Calu3 (cell line): ENCODE measurements around the gene OXER1. TPM values are rescaled to one million over a fixed set of nuclear protein-coding genes. Genes with fewer than 3 reads are reported as not detected.
A peak's percentile ranks its signal among the peaks of the same experiment; 100 is the strongest.

ENCODE experiments used
- BruUV-seq: library from RNA; stranded (reverse); fragments of 400-500 nt; replicated peaks from 2 replicates; lab custom pipeline; 2021; lab: Mats Ljungman, UMichigan
- CTCF ChIA-PET: fragments of 300-600 bp; sonication (Branson Sonifier 250); formaldehyde crosslinking; loops from one replicate; lab custom pipeline; 2022; ENCODE audit warnings: antibody characterized with exemption; lab: Charles Lee
- DNase-seq: peaks from one replicate; pipeline ENCODE4 v3.0.0; 2022
- H3K27ac Mint-ChIP-seq: one replicate; pipeline ENCODE4 v1.8.0; 2022; ENCODE audit warnings: mixed read lengths; ENCODE audit not compliant: unreplicated experiment
- H3K27me3 Mint-ChIP-seq: one replicate; pipeline ENCODE4 v1.8.0; 2022; ENCODE audit warnings: mixed read lengths; ENCODE audit not compliant: unreplicated experiment
- H3K36me3 Mint-ChIP-seq: one replicate; pipeline ENCODE4 v1.8.0; 2022; ENCODE audit warnings: mild to moderate bottlenecking, moderate library complexity, mixed read lengths; ENCODE audit not compliant: insufficient read depth, unreplicated experiment
- H3K4me1 Mint-ChIP-seq: one replicate; pipeline ENCODE4 v1.8.0; 2022; ENCODE audit warnings: mild to moderate bottlenecking, low read depth, mixed read lengths; ENCODE audit not compliant: unreplicated experiment
- H3K4me3 Mint-ChIP-seq: one replicate; pipeline ENCODE4 v1.8.0; 2022; ENCODE audit warnings: mild to moderate bottlenecking, low read depth, moderate library complexity, mixed read lengths; ENCODE audit not compliant: unreplicated experiment
- H3K9me3 Mint-ChIP-seq: one replicate; pipeline ENCODE4 v1.8.0; 2022; ENCODE audit warnings: low read depth, mixed read lengths; ENCODE audit not compliant: unreplicated experiment
- CTCF ChIP-seq: fragments of 200-600 bp; IDR thresholded peaks from one replicate; pipeline ENCODE4 v1.8.0; 2022; ENCODE audit warnings: antibody characterized with exemption; ENCODE audit not compliant: unreplicated experiment
- intact Hi-C: fragments of 100-400 bp; cut with micrococcal nuclease; formaldehyde crosslinking; loops from one replicate; pipeline ENCODE4 v1.10.0; 2022; ENCODE audit not compliant: unreplicated experiment
- total RNA-seq: library from RNA; stranded (reverse); gene quantifications from 2 replicates; pipeline ENCODE4 v1.2.3, GENCODE V29; 2022

The OXER1 gene
- total RNA-seq, 1 experiment from 2014 or later: 0.59 TPM

GRCh38 chr2:42810121-42810970 is 46.4 kb upstream of the OXER1 start:
- DNase-seq: peak; percentile 95
- no peaks in the 10 kb centered on the region for H3K9me3 Mint-ChIP-seq
- peaks cover 31% of the 10 kb centered on the region for H3K36me3 Mint-ChIP-seq
- TSS peak; percentile 90 for BruUV-seq
- no peaks in the 10 kb centered on the region for H3K4me1 Mint-ChIP-seq
- intact Hi-C loops: no loop called here
- TF ChIP-seq CTCF: no peak
- H3K4me3 Mint-ChIP-seq: peak overlapping the region; percentile 70
- H3K27me3 Mint-ChIP-seq: no peaks in the 10 kb centered on the region
- peak overlapping the region; percentile 87 for H3K27ac Mint-ChIP-seq
- CTCF ChIA-PET: interaction anchor here (0.6 to 1.3 kb wide), 3 partner anchors 13 to 166 kb away, joined by 3 to 13 read pairs (median 6); no protein-coding TSS in a partner anchor

- no peaks in the 10 kb centered on the region for H3K9me3 Mint-ChIP-seq
- no peaks in the 10 kb centered on the region for H3K4me1 Mint-ChIP-seq
- TF ChIP-seq CTCF: peak; percentile 43
- H3K27me3 Mint-ChIP-seq: no peaks in the 10 kb centered on the region
- intact Hi-C loops: no loop called here
- peak overlapping the region; percentile 70 for H3K4me3 Mint-ChIP-seq
- peak; percentile 89 for DNase-seq
- CTCF ChIA-PET: interaction anchor here (1.3 kb wide), 1 partner anchor 13 kb away, joined by 6 read pairs; no protein-coding TSS in a partner anchor
- H3K27ac Mint-ChIP-seq: peak overlapping the region; percentile 71
- peaks cover 31% of the 10 kb centered on the region for H3K36me3 Mint-ChIP-seq
- BruUV-seq: no TSS peak
Measured at GRCh38 chr2:42809819-42810120, 45.8 kb upstream of the OXER1 start.

- TF ChIP-seq CTCF: no peak
- BruUV-seq: TSS peak; percentile 89
- Mint-ChIP-seq H3K4me1 (no peaks in the 10 kb centered on the region), H3K9me3 (no peaks in the 10 kb centered on the region), H3K36me3 (peaks cover 31% of the 10 kb centered on the region), H3K4me3 (peak overlapping the region; percentile 70), H3K27me3 (peaks cover 3% of the 10 kb centered on the region), H3K27ac (peak overlapping the region; percentile 71)
- DNase-seq: no peak
- CTCF ChIA-PET: no interaction called here
- intact Hi-C loops: no loop called here
Measured at GRCh38 chr2:42809131-42809818, 45.3 kb upstream of the OXER1 start.

GRCh38 chr2:42808301-42808700 is 44.4 kb upstream of the OXER1 start:
- peaks cover 13% of the 10 kb centered on the region for H3K27me3 Mint-ChIP-seq
- no peak for TF ChIP-seq CTCF
- intact Hi-C loops: no loop called here
- no peak overlapping the region for H3K27ac Mint-ChIP-seq
- no peak overlapping the region for H3K4me3 Mint-ChIP-seq
- BruUV-seq: no TSS peak
- DNase-seq: no peak
- peaks cover 31% of the 10 kb centered on the region for H3K36me3 Mint-ChIP-seq
- no peaks in the 10 kb centered on the region for H3K4me1 Mint-ChIP-seq
- CTCF ChIA-PET: no interaction called here
- no peaks in the 10 kb centered on the region for H3K9me3 Mint-ChIP-seq
